ENCODE data around the gene D2HGDH.
A peak's percentile ranks its signal among the peaks of the same experiment; 100 is the strongest.
"Not testable (repeated sequence)": the region's sequence is repeated elsewhere in the genome, so short reads cannot be mapped to it uniquely, and the experiment has no call there.

The D2HGDH gene

DNA sequence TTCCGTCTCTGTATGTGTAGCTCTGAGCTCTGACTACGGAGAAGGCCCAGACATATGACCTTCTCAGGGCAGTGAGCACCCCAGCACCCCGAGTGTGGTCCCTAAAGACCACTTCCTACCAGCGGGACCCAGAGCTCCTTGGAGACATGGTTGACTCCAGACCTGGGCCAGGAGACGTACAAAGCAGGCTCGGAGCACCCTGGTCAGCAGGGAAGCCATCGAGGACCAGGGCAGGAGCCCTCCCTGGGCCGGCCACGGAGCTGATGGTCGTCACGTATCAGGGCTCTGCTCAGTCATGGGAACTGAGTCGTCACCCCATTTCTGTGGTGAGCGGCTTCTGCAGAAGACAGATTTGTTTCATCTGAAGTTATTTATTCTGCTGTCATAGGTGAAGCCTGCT is 61.8 kb downstream of the D2HGDH start:
- DNase-seq: no peak

DNA sequence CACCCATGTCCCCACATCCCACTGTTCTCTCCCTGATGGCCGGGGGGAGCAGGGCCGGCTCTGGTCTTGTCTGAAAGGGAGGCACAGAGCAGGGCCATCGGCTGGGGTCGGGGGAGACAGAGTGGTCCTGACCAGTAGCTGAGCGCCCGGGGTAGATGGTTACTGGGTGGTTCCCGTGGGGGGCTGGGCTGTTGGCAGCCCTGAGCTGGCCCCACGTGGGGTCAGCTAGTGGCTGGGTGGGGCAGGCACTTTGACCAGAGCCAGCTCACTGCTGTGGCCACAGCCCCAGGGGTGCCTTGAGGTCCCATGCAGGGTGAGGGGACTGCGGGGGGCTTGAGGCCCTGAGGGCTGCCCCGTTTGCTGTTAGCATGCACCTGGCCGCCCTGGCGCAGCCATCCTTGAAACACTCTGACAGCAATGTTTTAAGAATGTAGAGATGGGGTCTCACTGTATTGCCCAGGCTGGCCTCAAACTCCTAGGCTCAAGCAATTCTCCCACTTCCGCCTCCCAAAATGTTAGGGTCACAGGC is 62.2 kb downstream of the D2HGDH start:
- DNase-seq: no peak

DNA sequence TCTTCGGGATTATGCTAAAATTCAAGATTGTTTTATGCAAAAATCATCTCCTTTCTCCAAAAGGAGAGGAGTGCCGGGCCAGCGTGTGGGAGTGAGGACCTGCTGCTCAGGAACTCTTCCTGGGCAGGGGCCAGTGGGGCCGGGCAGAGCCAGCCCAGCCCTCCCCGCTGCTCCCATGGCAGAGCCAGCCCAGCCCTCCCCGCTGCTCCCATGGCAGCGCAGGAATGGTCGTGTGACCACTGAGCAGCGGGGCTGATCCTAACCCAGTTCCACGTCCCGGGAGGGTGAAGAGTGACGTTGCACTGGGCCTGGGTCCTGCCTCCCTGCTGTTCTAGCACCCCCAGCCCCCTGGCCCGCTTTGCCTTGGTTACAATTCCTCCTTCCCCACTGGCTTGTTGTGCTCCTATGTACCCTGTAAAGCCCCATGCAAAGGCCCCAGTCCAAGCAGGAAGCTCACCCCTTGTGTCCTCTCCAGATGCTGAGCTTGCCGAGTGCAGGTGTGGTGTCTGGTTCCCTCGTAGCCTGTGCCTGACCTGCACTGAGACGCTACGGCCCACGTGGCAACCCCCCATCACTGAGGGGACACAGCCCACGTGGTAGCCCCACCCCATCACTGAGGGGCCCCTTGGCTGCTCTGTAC is 63.1 kb downstream of the D2HGDH start:
- no peak for DNase-seq

DNA sequence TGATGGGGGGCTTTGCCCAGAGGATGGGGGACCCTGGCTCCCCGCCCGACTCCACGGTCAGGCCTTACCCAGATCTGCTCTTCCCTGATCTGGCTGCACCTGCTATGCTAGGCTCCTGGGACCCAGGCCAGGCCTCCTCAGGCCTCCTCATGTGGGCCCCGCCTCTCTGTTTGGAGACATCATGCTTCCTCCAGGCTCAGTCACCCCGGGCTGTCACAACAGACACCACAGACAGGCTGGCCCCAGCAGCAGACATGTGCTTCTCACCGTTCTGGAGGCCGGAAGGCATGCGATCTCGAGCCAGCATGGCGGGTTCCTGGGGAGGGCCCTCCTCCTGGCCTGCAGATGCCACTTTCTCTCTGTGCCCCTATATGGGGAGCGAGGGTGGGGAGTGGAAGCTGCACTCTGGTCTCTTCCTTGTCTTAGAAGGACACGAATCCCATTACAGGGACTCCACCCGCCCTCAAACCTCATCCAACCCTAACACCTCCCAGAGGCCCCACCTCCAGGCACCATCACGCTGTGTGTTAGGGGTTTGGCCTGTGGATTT is 63.7 kb downstream of the D2HGDH start:
- DNase-seq: no peak

DNA sequence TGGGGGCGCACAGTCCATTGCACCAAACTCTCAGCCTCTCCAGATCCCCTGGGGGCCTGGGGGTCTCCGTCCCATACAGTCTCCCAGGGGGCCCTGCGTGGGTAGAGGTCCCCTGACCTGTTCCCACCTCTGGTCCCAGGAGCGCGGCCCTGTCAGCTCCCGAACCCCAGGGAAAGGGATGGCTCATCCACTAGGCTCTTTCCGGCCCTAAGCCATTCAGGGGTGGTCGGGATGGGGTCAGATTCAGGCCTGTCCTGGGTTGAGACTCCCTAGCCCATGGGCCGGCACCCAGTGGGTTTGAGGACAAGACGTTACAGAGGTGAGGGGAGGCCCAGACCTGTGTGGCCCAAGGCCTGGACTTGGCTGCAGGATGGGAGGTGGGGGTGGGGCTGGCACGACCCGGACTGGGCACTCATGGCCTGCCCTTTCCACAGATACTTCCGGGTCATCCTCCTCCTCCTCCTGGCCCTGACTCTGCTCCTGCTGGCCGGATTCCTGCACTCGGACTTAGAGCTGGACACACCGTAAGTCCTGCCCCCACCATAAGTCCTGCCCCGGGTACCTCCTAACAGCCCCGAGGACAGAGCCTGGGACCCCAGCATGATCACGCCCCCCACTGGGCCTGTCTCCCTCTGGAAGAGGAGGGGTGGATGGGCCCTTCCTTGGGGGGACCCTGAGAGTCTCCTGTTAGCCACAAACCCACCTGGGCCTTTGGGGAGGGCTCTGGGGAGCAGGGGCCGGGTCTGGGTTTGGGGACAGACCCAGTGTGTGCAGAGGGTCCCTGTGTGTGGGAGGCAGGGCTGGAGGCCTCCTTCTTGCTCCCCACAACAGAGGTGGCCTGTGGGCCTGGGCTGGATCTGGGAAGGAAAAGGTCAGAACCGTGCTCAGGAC is 64.4 kb downstream of the D2HGDH start:
- no peak for DNase-seq

DNA sequence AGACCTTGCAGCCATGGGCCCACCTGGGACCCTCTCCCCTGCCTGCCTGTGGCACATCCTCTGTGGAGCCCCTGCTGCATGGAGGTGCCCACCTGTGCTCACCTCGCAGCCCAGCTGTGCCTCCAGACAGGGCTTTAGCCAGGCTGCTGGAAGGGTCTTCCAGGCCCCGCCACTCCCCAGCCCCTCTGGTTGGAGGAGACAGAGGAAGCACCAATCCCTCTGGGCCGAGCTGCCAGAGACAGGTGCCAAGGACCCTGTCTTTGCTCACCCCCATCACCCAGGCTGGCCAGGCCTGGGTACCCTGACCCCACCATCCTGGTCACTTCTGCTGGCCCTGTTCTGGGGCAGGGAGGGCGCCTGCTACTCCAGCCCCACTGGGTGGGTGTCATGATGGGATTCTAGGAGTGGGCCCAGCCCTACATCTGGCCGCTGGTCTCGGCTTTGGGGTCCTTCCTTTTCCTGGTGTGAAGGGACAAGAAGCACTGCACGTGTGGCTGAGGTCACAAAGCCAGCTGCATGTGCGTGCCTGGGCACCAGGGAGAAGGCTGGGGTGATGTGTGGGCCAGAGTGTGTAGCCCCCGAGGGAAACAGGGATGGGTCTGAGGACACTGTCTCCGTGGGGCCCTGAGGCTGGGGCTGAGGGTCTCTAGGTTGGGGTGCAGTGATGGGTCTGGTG is 65.2 kb downstream of the D2HGDH start:
- DNase-seq: no peak

DNA sequence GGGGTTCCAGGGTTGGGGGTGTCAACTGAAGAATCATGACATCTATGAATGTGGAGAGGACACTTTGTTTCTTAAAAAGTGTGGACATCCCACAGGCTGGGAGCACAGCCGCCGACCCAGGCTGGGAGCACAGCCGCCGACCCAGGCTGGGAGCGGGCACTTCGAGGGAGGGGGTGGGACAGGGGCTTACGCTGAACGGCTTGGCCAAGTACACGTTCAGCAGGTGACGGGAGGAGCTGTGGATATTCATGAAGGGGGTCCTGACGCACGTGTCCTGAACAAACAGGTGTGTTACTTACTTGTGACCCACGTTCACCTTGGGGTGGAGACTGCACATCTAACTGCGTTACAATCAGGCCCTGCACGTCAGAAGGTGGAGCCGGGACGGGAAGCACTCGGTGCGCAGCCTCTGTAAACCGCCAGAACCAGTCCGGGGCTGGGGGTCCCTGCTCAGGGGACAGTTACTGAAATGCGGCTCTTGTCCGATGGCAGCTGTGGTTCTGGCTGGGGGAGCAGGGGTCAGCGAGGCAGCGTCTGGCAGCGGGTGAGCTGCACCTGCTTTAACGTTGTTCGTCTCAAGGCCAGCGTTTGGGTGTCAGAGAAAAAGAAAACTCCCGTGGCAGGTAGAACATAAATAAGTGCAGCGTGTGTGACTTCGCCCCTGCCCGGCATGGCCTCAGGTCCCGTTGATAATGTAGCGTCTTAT is 65.9 kb downstream of the D2HGDH start:
- not testable (repeated sequence) for DNase-seq

DNA sequence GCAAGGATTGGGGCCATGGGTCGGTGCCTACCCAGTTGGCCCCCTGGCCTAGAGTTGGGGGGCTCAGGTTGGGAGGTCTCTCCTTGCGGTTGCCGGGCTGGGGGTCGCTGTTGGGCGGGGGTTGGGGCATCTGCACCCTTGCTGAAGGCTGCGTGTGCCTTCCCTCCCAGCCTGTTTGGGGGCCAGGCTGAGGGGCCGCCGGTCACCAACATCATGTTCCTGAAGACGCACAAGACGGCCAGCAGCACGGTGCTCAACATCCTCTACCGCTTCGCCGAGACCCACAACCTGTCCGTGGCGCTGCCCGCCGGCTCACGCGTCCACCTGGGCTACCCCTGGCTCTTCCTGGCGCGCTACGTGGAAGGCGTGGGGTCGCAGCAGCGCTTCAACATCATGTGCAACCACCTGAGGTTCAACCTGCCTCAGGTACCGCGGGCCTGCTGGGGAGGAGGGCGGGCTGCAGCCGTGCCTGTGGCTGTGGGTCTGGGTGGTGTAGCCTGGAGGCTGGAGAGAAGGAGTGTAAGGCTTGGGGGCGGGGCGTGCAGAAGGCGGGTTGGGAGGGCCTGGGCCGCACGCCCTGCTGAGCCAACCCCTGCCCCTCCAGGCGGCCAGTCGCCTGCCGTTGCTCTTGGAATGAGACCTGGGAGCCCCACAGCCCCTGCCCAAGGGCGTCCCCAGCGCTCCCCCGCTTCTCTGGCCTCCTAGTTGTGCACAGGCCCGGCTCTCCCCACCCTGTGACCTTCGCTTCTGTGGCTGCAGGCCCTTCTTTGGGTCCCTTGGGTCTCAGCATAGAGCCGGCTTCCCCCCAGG is 67.4 kb downstream of the D2HGDH start:
- DNase-seq: no peak

DNA sequence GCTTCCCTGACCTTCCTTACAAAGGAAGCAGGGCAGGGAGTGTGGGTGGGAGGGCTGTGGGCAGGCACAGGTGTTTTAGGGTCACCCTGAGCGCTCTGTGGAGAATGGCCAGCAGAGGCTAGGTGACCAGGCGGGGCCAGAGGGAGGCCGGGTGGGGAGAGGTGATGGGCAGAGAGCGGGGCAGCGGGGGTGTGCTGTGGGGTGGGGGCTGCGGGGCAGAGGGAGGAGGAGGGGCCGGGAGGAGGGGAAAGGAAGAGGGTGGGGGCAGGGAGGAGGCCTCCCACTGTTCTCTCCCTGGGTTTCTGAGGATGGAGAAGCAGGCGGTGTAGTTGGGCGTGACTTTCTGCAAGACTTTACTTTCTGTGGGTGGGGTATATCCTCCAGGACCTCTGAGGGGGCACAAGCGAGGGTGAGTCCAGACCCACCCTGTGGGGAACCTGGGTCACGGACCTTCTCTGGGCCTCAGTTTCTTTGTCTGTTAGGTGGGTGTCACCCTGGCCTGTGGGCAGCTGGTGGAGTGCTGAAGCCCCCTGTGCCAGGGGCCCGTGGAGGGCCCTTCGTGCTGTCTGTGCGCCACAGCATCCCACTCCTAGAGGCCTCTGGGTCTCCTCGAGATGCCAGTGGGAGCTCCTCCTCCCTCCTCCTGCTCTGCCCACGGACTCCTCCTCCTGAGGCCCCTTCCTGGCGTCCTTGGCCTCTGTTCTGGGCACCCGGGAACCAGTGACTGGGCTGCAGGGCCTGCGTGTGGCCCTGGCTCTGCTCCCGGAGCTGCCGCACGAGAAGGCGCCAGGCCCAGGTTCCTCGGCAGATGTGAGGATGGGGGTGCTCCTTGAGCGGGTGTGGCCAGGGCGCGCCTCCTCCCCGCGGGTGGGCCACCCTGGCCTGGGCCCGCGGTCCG is 68.2 kb downstream of the D2HGDH start:
- DNase-seq: no peak

DNA sequence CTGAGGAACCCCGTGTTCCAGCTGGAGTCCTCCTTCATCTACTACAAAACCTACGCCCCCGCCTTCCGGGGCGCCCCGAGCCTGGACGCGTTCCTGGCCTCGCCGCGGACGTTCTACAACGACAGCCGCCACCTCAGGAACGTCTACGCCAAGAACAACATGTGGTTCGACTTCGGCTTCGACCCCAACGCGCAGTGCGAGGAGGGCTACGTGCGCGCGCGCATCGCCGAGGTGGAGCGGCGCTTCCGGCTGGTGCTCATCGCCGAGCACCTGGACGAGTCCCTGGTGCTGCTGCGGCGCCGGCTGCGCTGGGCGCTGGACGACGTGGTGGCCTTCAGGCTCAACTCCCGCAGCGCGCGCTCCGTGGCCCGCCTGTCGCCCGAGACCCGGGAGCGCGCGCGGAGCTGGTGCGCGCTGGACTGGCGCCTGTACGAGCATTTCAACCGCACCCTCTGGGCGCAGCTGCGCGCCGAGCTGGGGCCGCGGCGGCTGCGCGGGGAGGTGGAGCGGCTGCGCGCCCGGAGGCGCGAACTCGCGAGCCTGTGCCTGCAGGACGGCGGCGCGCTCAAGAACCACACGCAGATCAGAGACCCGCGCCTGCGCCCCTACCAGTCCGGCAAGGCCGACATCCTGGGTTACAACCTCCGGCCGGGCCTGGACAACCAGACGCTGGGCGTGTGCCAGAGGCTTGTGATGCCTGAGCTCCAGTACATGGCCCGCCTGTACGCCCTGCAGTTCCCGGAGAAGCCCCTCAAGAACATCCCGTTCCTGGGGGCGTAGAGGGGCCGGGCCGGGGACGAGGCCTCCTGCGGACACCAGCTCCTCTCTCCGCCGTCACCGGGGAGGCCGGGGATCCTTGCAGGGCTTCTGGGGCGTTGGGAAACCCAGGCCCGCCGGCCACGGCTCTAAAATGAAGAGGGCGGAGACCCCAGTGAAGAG is 69.2 kb downstream of the D2HGDH start:
- DNase-seq: peak; percentile 31

DNA sequence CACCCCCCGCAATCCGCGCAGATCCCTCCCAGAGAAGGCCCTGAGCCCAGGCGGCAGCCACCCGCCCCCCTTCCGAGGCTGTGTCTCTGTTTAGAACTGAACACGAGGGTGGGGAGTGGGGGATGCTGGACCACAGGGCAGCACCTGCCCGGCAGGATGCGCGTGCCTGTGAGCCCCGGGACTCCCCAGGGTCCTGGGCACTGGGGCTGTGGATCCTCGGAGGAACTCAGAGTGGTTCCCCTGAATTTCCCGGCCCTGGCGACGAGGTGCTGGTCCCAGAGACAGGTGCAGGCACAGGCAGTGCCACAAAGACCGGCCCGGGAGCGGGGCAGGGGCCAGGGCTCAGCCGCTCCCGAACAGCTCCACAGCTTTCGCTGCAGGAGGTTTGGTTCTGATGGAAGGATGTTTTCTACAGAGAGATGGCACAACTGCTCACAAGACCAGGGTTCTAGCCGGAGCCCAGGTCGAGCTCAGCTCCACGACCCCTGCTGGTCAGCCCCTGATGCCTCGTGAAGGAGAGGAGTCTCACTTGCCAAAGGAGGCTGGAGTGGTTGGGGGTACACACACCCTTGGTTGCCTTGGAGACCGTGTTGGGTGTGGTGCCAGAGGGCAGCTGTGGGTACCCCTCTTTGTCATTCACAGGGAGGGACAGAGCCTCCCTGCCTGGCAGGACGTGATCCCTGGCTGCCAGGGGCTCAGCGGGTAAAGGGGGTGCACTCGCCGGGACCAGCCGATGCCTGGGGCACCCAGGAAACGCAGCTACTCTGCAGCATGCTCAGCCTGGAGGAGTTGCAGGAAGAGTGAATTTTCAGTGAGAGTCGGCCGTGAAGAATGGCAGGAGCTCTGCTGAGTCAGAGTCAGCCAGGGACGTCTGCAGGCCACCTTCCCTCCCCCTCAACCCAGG is 70.1 kb downstream of the D2HGDH start:
- DNase-seq: no peak

DNA sequence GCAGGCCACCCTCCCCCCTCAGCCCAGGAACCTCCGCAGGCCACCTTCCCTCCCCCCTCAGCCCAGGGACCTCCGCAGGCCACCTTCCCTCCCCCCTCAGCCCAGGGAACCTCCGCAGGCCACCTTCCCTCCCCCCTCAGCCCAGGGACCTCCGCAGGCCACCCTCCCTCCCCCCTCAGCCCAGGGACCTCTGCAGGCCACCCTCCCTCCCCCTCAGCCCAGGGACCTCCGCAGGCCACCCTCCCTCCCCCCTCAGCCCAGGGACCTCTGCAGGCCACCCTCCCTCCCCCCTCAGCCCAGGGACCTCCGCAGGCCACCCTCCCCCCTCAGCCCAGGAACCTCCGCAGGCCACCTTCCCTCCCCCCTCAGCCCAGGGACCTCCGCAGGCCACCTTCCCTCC is 71.8 kb downstream of the D2HGDH start:
- DNase-seq: not testable (repeated sequence)

DNA sequence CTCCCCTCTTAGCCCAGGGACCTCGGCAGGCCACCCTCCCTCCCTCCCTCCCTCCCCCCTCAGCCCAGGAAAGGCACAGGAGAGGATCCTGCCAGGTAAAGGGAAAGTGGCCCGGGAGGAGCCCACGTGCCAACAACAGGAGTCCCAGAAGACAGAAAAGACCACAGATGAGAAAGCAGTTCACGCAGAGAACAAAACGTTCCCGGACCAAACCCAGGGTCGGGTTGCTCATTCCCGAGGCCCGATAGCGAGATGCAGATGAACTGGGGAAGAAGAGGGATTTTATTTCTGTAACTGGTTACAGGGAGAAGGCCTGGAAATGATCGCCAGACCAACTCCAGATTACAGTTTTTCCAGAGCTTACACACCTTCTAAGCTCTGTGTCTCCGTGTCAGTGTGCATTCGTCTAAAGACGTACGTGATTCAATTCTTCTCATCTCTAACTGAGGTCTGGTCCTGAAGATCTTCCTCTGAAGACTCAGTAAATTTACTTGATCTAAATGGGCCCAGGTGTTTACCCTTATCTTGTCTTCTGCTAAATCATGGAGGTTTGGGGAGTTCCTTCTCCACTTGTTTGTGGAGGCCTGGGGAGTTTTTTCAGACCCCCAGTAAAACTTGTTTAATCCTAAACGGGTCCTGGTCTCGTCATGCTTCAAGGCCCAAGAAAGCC is 73.8 kb downstream of the D2HGDH start:
- DNase-seq: no peak

DNA sequence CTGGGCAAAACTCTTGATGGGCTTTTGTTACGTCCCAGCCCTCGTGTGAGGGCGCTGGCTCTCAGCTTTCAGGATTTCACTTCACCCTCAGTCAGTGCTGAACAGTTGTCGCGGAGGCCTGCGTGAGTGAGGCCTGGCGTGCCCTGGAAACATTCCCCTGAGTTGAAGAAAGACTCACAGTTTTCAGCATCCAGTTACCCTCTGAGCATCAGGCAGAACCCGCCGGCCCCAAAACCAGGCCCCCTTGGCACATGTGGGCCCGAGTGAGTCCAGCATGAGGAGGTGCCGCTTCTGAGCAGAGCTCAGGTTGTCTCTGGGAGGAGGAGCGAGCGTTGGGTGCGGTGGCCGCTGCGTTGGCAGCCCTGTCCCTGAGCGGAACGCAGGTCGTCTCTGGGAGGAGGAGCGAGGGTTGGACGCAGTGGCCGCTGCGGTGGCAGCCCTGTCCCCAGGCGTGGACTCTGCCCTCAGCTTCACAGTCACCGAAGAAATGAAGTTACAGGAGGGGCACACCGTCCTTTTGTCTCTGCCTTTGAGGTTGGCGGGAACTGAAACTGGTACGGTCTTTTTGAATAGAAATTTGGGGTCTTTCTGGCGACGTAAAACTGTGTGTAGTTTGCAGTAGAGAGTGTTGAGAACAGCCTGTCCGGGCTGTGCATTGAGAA is 74.4 kb downstream of the D2HGDH start, which contains the start of gene NEU4:
NEU4 (plus strand) TSS at position 473 of the 662 bp plus-strand sequence. CDS start 5,292 bp downstream, outside the sequence.
- DNase-seq: no peak

DNA sequence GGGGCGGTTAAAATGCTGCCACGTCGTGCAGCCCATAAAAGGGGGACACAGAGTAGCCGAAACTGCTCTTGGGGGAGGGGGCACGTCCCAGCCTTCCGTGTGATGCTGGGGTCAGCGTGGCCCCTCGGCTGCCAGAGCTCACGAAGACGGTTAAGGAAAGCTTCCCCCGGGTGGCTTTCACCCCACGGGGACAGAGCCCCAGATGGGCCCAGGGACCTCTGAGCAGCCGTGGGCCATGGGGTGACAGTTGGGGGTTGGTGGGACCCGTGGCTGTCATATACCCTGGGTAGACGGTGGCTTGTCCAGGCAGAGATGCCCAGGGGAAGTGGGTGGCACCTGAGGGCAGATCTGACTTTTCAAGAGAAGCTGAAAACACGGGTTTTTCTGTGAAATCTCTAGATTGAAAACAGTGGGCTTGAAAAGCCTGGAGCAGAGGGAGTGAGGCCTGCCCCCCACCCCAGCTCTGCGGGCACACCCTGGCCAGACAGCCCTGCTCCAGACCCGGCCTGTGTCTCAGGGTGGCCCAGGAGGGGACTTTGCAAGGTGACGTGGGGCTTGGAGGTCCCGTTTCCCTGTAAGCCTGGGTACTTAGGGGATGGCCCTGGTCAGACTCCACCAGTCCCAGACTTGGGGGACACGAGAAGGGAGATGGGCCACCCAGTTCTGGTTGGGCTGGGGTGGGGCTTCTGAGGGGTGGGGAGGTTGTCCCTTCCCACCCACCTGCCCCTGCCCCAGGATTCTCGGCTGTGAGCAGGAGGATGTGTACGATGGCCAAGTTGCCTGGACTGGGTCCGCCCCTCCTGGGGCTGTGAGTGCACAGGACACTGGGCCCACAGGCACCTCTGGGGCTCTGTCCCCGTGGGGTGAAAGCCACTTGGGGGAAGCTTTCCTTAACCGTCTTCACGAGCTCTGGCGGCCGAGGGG is 75.2 kb downstream of the D2HGDH start:
- no peak for DNase-seq

All from central memory CD4-positive, alpha-beta T cell (primary cell).